Dendritic cell treated with granulocyte-macrophage colony-stimulating factor and Interleukin-4, amounts not matched to agents 40 ng/mL and 50 ng/mL, for 4 days (primary cell): Measurements from ENCODE around the gene MRPS9.

Experiments
- H3K27ac Mint-ChIP-seq: one replicate; pipeline ENCODE4 v1.8.0; 2022; ENCODE audit warnings: mild to moderate bottlenecking, mixed read lengths
- H3K27me3 Mint-ChIP-seq: one replicate; pipeline ENCODE4 v1.8.0; 2022; ENCODE audit warnings: mild to moderate bottlenecking, mixed read lengths
- H3K36me3 Mint-ChIP-seq: one replicate; pipeline ENCODE4 v1.8.0; 2022; ENCODE audit warnings: low read depth, mixed read lengths
- H3K4me1 Mint-ChIP-seq: one replicate; pipeline ENCODE4 v1.8.0; 2022; ENCODE audit warnings: low read depth, mixed read lengths
- H3K4me3 Mint-ChIP-seq: one replicate; pipeline ENCODE4 v1.8.0; 2022; ENCODE audit warnings: mild to moderate bottlenecking, moderate library complexity, mixed read lengths
- H3K9me3 Mint-ChIP-seq: one replicate; pipeline ENCODE4 v1.8.0; 2022; ENCODE audit warnings: mixed read lengths
- intact Hi-C: fragments of 100-400 bp; cut with micrococcal nuclease; formaldehyde crosslinking; loops from one replicate; pipeline ENCODE4 v1.15.0; 2022

The MRPS9 gene

GRCh38 chr2:105090091-105090490 is 52.2 kb downstream of the MRPS9 start:
- H3K27ac Mint-ChIP-seq, result no peak overlapping the region
- H3K36me3 Mint-ChIP-seq, result peaks cover 18% of the 10 kb centered on the region
- intact Hi-C loops, result no loop called here
- H3K4me3 Mint-ChIP-seq, result no peak overlapping the region
- H3K27me3 Mint-ChIP-seq, result no peaks in the 10 kb centered on the region
- H3K4me1 Mint-ChIP-seq, result peaks cover 7% of the 10 kb centered on the region
- no peaks in the 10 kb centered on the region for H3K9me3 Mint-ChIP-seq

GRCh38 chr2:105092797-105093196 is 54.9 kb downstream of the MRPS9 start:
- Mint-ChIP-seq H3K4me3 (no peak overlapping the region), H3K4me1 (peaks cover under 1% of the 10 kb centered on the region), H3K36me3 (peaks cover 34% of the 10 kb centered on the region), H3K27me3 (no peaks in the 10 kb centered on the region), H3K27ac (no peak overlapping the region), H3K9me3 (no peaks in the 10 kb centered on the region)
- intact Hi-C loops, result no loop called here

GRCh38 chr2:105099153-105099552 is 61.3 kb downstream of the MRPS9 start:
- Mint-ChIP-seq H3K27me3 (no peaks in the 10 kb centered on the region), H3K4me1 (peaks cover 23% of the 10 kb centered on the region), H3K9me3 (no peaks in the 10 kb centered on the region), H3K36me3 (peaks cover 44% of the 10 kb centered on the region), H3K27ac (no peak overlapping the region), H3K4me3 (no peak overlapping the region)
- intact Hi-C loops, result no loop called here

GRCh38 chr2:105100046-105100840 is 62.4 kb downstream of the MRPS9 start:
- no peaks in the 10 kb centered on the region for H3K9me3 Mint-ChIP-seq
- no peak overlapping the region for H3K27ac Mint-ChIP-seq
- intact Hi-C loops, result no loop called here
- no peaks in the 10 kb centered on the region for H3K27me3 Mint-ChIP-seq
- H3K4me1 Mint-ChIP-seq, result peaks cover 29% of the 10 kb centered on the region
- no peak overlapping the region for H3K4me3 Mint-ChIP-seq
- peaks cover 44% of the 10 kb centered on the region for H3K36me3 Mint-ChIP-seq

GRCh38 chr2:105102001-105102400 is 64.1 kb downstream of the MRPS9 start:
- Mint-ChIP-seq H3K36me3 (peaks cover 35% of the 10 kb centered on the region), H3K9me3 (no peaks in the 10 kb centered on the region), H3K4me1 (peaks cover 29% of the 10 kb centered on the region), H3K4me3 (no peak overlapping the region), H3K27me3 (no peaks in the 10 kb centered on the region), H3K27ac (peak overlapping the region; percentile 36)
- intact Hi-C loops, result no loop called here

GRCh38 chr2:105102963-105103421 is 65.1 kb downstream of the MRPS9 start:
- Mint-ChIP-seq H3K9me3 (no peaks in the 10 kb centered on the region), H3K27ac (no peak overlapping the region), H3K36me3 (peaks cover 25% of the 10 kb centered on the region), H3K4me3 (no peak overlapping the region), H3K27me3 (no peaks in the 10 kb centered on the region), H3K4me1 (peaks cover 29% of the 10 kb centered on the region)
- intact Hi-C loops, result no loop called here

- H3K27me3 Mint-ChIP-seq, result no peaks in the 10 kb centered on the region
Measured at GRCh38 chr2:105103481-105103880, 65.6 kb downstream of the MRPS9 start.

GRCh38 chr2:105104208-105104731 is 66.4 kb downstream of the MRPS9 start:
- no peak overlapping the region for H3K4me3 Mint-ChIP-seq
- no peaks in the 10 kb centered on the region for H3K27me3 Mint-ChIP-seq
- no peak overlapping the region for H3K27ac Mint-ChIP-seq
- peaks cover 27% of the 10 kb centered on the region for H3K4me1 Mint-ChIP-seq
- peaks cover 23% of the 10 kb centered on the region for H3K36me3 Mint-ChIP-seq
- intact Hi-C loops, result no loop called here
- no peaks in the 10 kb centered on the region for H3K9me3 Mint-ChIP-seq

More at GRCh38 chr2:105103481-105103880, 65.6 kb downstream of the MRPS9 start:
- Mint-ChIP-seq H3K9me3 (no peaks in the 10 kb centered on the region), H3K4me1 (peaks cover 29% of the 10 kb centered on the region), H3K4me3 (no peak overlapping the region), H3K27ac (no peak overlapping the region), H3K36me3 (peaks cover 23% of the 10 kb centered on the region)
- intact Hi-C loops, result no loop called here

GRCh38 chr2:105110295-105110829 is 72.5 kb downstream of the MRPS9 start:
- no peaks in the 10 kb centered on the region for H3K27me3 Mint-ChIP-seq
- no peaks in the 10 kb centered on the region for H3K9me3 Mint-ChIP-seq
- no peak overlapping the region for H3K27ac Mint-ChIP-seq
- H3K4me3 Mint-ChIP-seq, result no peak overlapping the region
- H3K36me3 Mint-ChIP-seq, result no peaks in the 10 kb centered on the region
- intact Hi-C loops, result loop anchor here (5.0 kb wide), 1 partner anchor 67 kb away; no protein-coding TSS in a partner anchor
- H3K4me1 Mint-ChIP-seq, result no peaks in the 10 kb centered on the region

GRCh38 chr2:105111365-105112150 is 73.7 kb downstream of the MRPS9 start:
- H3K9me3 Mint-ChIP-seq, result no peaks in the 10 kb centered on the region
- no peak overlapping the region for H3K27ac Mint-ChIP-seq
- no peak overlapping the region for H3K4me3 Mint-ChIP-seq
- no peaks in the 10 kb centered on the region for H3K27me3 Mint-ChIP-seq
- no peaks in the 10 kb centered on the region for H3K36me3 Mint-ChIP-seq
- intact Hi-C loops, result loop anchor here (5.0 kb wide), 1 partner anchor 66 kb away; no protein-coding TSS in a partner anchor
- H3K4me1 Mint-ChIP-seq, result no peaks in the 10 kb centered on the region

GRCh38 chr2:105112345-105112744 is 74.5 kb downstream of the MRPS9 start:
- H3K4me1 Mint-ChIP-seq, result no peaks in the 10 kb centered on the region
- intact Hi-C loops, result loop anchor here (5.0 kb wide), 1 partner anchor 65 kb away; no protein-coding TSS in a partner anchor

GRCh38 chr2:105113616-105114291 is 75.9 kb downstream of the MRPS9 start:
- Mint-ChIP-seq H3K27ac (no peak overlapping the region), H3K4me1 (no peaks in the 10 kb centered on the region), H3K4me3 (no peak overlapping the region), H3K36me3 (no peaks in the 10 kb centered on the region), H3K27me3 (peaks cover 2% of the 10 kb centered on the region), H3K9me3 (no peaks in the 10 kb centered on the region)
- intact Hi-C loops, result loop anchor here (1.0 to 5.0 kb wide), 2 partner anchors 64 to 122 kb away; no protein-coding TSS in a partner anchor

More at GRCh38 chr2:105112345-105112744, 74.5 kb downstream of the MRPS9 start:
- H3K27ac Mint-ChIP-seq, result no peak overlapping the region
- H3K9me3 Mint-ChIP-seq, result no peaks in the 10 kb centered on the region
- no peaks in the 10 kb centered on the region for H3K36me3 Mint-ChIP-seq
- no peak overlapping the region for H3K4me3 Mint-ChIP-seq
- H3K27me3 Mint-ChIP-seq, result peaks cover 2% of the 10 kb centered on the region

GRCh38 chr2:105114551-105114950 is 76.7 kb downstream of the MRPS9 start:
- no peak overlapping the region for H3K4me3 Mint-ChIP-seq
- intact Hi-C loops, result loop anchor here (1.0 to 5.0 kb wide), 2 partner anchors 63 to 121 kb away; no protein-coding TSS in a partner anchor

More at GRCh38 chr2:105114551-105114950, 76.7 kb downstream of the MRPS9 start:
- H3K27me3 Mint-ChIP-seq, result peaks cover 4% of the 10 kb centered on the region
- peaks cover 5% of the 10 kb centered on the region for H3K36me3 Mint-ChIP-seq
- H3K27ac Mint-ChIP-seq, result no peak overlapping the region
- H3K9me3 Mint-ChIP-seq, result no peaks in the 10 kb centered on the region
- no peaks in the 10 kb centered on the region for H3K4me1 Mint-ChIP-seq
